ENCODE data around the gene ORAI3.
A peak's percentile ranks its signal among the peaks of the same experiment; 100 is the strongest.

ORAI3 gene

GRCh38 chr16:30951193-30951592, 2.3 kb downstream of the ORAI3 start:
- Histone ChIP-seq H3K4me3 (ENCODE audit: low read length) (no peak overlapping the region), H3K4me1 (ENCODE audit: control insufficient read depth, insufficient read depth, low read length) (peaks cover 43% of the 10 kb centered on the region), H3K36me3 (ENCODE audit: control insufficient read depth, insufficient read depth, low read length, severe bottlenecking) (peaks cover 4% of the 10 kb centered on the region), H3K9ac (ENCODE audit: low read length) (peak overlapping the region; percentile 13), H3K9me3 (ENCODE audit: control insufficient read depth, low read length) (no peaks in the 10 kb centered on the region), H3K27me3 (replicated peaks; ENCODE audit: control insufficient read depth, insufficient read depth, low read length) (no peaks in the 10 kb centered on the region)
- no peak for DNase-seq (ENCODE audit: low read depth)

GRCh38 chr16:30951750-30952149, 2.9 kb downstream of the ORAI3 start:
- H3K4me3 ChIP-seq (ENCODE audit: low read length): no peak overlapping the region
- peaks cover under 1% of the 10 kb centered on the region for H3K36me3 ChIP-seq (ENCODE audit: control insufficient read depth, insufficient read depth, low read length, severe bottlenecking)
- DNase-seq (ENCODE audit: low read depth): peak; percentile 83
- peaks cover 46% of the 10 kb centered on the region for H3K4me1 ChIP-seq (ENCODE audit: control insufficient read depth, insufficient read depth, low read length)
- H3K27me3 ChIP-seq (replicated peaks; ENCODE audit: control insufficient read depth, insufficient read depth, low read length): no peaks in the 10 kb centered on the region
- peak overlapping the region; percentile 34 for H3K9ac ChIP-seq (ENCODE audit: low read length)
- no peaks in the 10 kb centered on the region for H3K9me3 ChIP-seq (ENCODE audit: control insufficient read depth, low read length)

GRCh38 chr16:30953111-30953510, 4.2 kb downstream of the ORAI3 start:
- H3K9me3 ChIP-seq (ENCODE audit: control insufficient read depth, low read length): no peaks in the 10 kb centered on the region
- H3K4me3 ChIP-seq (ENCODE audit: low read length): no peak overlapping the region
- H3K36me3 ChIP-seq (ENCODE audit: control insufficient read depth, insufficient read depth, low read length, severe bottlenecking): no peaks in the 10 kb centered on the region
- DNase-seq (ENCODE audit: low read depth): no peak
- H3K27me3 ChIP-seq (replicated peaks; ENCODE audit: control insufficient read depth, insufficient read depth, low read length): no peaks in the 10 kb centered on the region
- peak overlapping the region; percentile 59 for H3K9ac ChIP-seq (ENCODE audit: low read length)
- peaks cover 47% of the 10 kb centered on the region for H3K4me1 ChIP-seq (ENCODE audit: control insufficient read depth, insufficient read depth, low read length)

GRCh38 chr16:30953511-30954124, 4.8 kb downstream of the ORAI3 start:
- Histone ChIP-seq H3K9me3 (ENCODE audit: control insufficient read depth, low read length) (no peaks in the 10 kb centered on the region), H3K27me3 (replicated peaks; ENCODE audit: control insufficient read depth, insufficient read depth, low read length) (no peaks in the 10 kb centered on the region), H3K36me3 (ENCODE audit: control insufficient read depth, insufficient read depth, low read length, severe bottlenecking) (no peaks in the 10 kb centered on the region), H3K4me3 (ENCODE audit: low read length) (no peak overlapping the region), H3K9ac (ENCODE audit: low read length) (peak overlapping the region; percentile 59), H3K4me1 (ENCODE audit: control insufficient read depth, insufficient read depth, low read length) (peaks cover 50% of the 10 kb centered on the region)
- peak; percentile 83 for DNase-seq (ENCODE audit: low read depth)

GRCh38 chr16:30954993-30955392, 6.1 kb downstream of the ORAI3 start:
- Histone ChIP-seq H3K4me1 (ENCODE audit: control insufficient read depth, insufficient read depth, low read length) (peaks cover 57% of the 10 kb centered on the region), H3K4me3 (ENCODE audit: low read length) (no peak overlapping the region), H3K9ac (ENCODE audit: low read length) (no peak overlapping the region), H3K36me3 (ENCODE audit: control insufficient read depth, insufficient read depth, low read length, severe bottlenecking) (peaks cover 10% of the 10 kb centered on the region), H3K27me3 (replicated peaks; ENCODE audit: control insufficient read depth, insufficient read depth, low read length) (no peaks in the 10 kb centered on the region), H3K9me3 (ENCODE audit: control insufficient read depth, low read length) (no peaks in the 10 kb centered on the region)
- no peak for DNase-seq (ENCODE audit: low read depth)

GRCh38 chr16:30956601-30957455, 8.0 kb downstream of the ORAI3 start:
- Histone ChIP-seq H3K4me3 (ENCODE audit: low read length) (peak overlapping the region; percentile 89), H3K36me3 (ENCODE audit: control insufficient read depth, insufficient read depth, low read length, severe bottlenecking) (peaks cover 27% of the 10 kb centered on the region), H3K27me3 (replicated peaks; ENCODE audit: control insufficient read depth, insufficient read depth, low read length) (no peaks in the 10 kb centered on the region), H3K4me1 (ENCODE audit: control insufficient read depth, insufficient read depth, low read length) (peaks cover 41% of the 10 kb centered on the region), H3K9ac (ENCODE audit: low read length) (peak overlapping the region; percentile 98), H3K9me3 (ENCODE audit: control insufficient read depth, low read length) (no peaks in the 10 kb centered on the region)
- peak; percentile 93 for DNase-seq (ENCODE audit: low read depth)

GRCh38 chr16:30957456-30958174, 8.7 kb downstream of the ORAI3 start, which contains the start of gene SETD1A:
Gene SETD1A (plus strand): TSS chr16:30957754. CDS start chr16:30958732, 978 bp downstream.
- Histone ChIP-seq H3K27me3 (replicated peaks; ENCODE audit: control insufficient read depth, insufficient read depth, low read length) (no peaks in the 10 kb centered on the region), H3K36me3 (ENCODE audit: control insufficient read depth, insufficient read depth, low read length, severe bottlenecking) (peaks cover 33% of the 10 kb centered on the region), H3K4me3 (ENCODE audit: low read length) (peak within 1 kb of the TSS; percentile 89), H3K4me1 (ENCODE audit: control insufficient read depth, insufficient read depth, low read length) (peaks cover 35% of the 10 kb centered on the region), H3K9me3 (ENCODE audit: control insufficient read depth, low read length) (no peaks in the 10 kb centered on the region), H3K9ac (ENCODE audit: low read length) (peak within 1 kb of the TSS; percentile 98)
- DNase-seq (ENCODE audit: low read depth): peak; percentile 99

- Histone ChIP-seq H3K4me3 (ENCODE audit: low read length) (peak overlapping the region; percentile 89), H3K4me1 (ENCODE audit: control insufficient read depth, insufficient read depth, low read length) (peaks cover 29% of the 10 kb centered on the region), H3K36me3 (ENCODE audit: control insufficient read depth, insufficient read depth, low read length, severe bottlenecking) (peaks cover 41% of the 10 kb centered on the region), H3K9me3 (ENCODE audit: control insufficient read depth, low read length) (no peaks in the 10 kb centered on the region), H3K9ac (ENCODE audit: low read length) (peak overlapping the region; percentile 98), H3K27me3 (replicated peaks; ENCODE audit: control insufficient read depth, insufficient read depth, low read length) (no peaks in the 10 kb centered on the region)
- DNase-seq (ENCODE audit: low read depth): peak; percentile 81
Measured at GRCh38 chr16:30958175-30959079, 9.6 kb downstream of the ORAI3 start.

GRCh38 chr16:30961384-30961783, 12.5 kb downstream of the ORAI3 start:
- DNase-seq (ENCODE audit: low read depth): no peak
- H3K9me3 ChIP-seq (ENCODE audit: control insufficient read depth, low read length): no peaks in the 10 kb centered on the region
- H3K36me3 ChIP-seq (ENCODE audit: control insufficient read depth, insufficient read depth, low read length, severe bottlenecking): peaks cover 69% of the 10 kb centered on the region
- H3K4me1 ChIP-seq (ENCODE audit: control insufficient read depth, insufficient read depth, low read length): peaks cover 21% of the 10 kb centered on the region
- H3K9ac ChIP-seq (ENCODE audit: low read length): no peak overlapping the region
- H3K27me3 ChIP-seq (replicated peaks; ENCODE audit: control insufficient read depth, insufficient read depth, low read length): no peaks in the 10 kb centered on the region
- no peak overlapping the region for H3K4me3 ChIP-seq (ENCODE audit: low read length)

- Histone ChIP-seq H3K36me3 (ENCODE audit: control insufficient read depth, insufficient read depth, low read length, severe bottlenecking) (peaks cover 86% of the 10 kb centered on the region), H3K4me1 (ENCODE audit: control insufficient read depth, insufficient read depth, low read length) (peaks cover 16% of the 10 kb centered on the region), H3K27me3 (replicated peaks; ENCODE audit: control insufficient read depth, insufficient read depth, low read length) (no peaks in the 10 kb centered on the region), H3K9me3 (ENCODE audit: control insufficient read depth, low read length) (no peaks in the 10 kb centered on the region), H3K4me3 (ENCODE audit: low read length) (no peak overlapping the region), H3K9ac (ENCODE audit: low read length) (no peak overlapping the region)
- DNase-seq (ENCODE audit: low read depth): no peak
Measured at GRCh38 chr16:30963925-30964511, 15.2 kb downstream of the ORAI3 start.
